Testis (tissue), 3 donors: ENCODE results near the gene FAF1. TPM values are rescaled to one million over a fixed set of nuclear protein-coding genes. Genes with fewer than 3 reads are reported as not detected.

Source experiments
- DNase-seq: peaks from one replicate; pipeline ENCODE4 v3.0.0-alpha.2; 2019
- H3K27ac ChIP-seq, 2 donors: fragments of 200-600 bp; sonication (generic); one replicate each; pipeline ENCODE4 v1.5.1; 2019
- H3K27me3 ChIP-seq: fragments of 200-600 bp; sonication (generic); one replicate; pipeline ENCODE4 v1.5.1; 2019
- H3K36me3 ChIP-seq: fragments of 200-600 bp; sonication (generic); one replicate; pipeline ENCODE4 v1.5.1; 2017; ENCODE audit warnings: low read depth; ENCODE audit errors: missing control alignments
- H3K4me1 ChIP-seq: fragments of 200-600 bp; sonication (generic); one replicate; pipeline ENCODE4 v1.5.1; 2019
- H3K4me3 ChIP-seq, 2 donors: fragments of 200-600 bp; sonication (generic); one replicate each; pipeline ENCODE4 v1.5.1; 2017 to 2019
- H3K9me3 ChIP-seq: fragments of 200-600 bp; sonication (generic); one replicate; pipeline ENCODE4 v1.5.1; 2017
- POLR2A ChIP-seq: fragments of 450-650 bp; IDR thresholded peaks from one replicate; pipeline ENCODE4 v1.6.1; 2017; ENCODE audit warnings: antibody characterized with exemption, mild to moderate bottlenecking, moderate library complexity
- WGBS, 2 donors: methylation state at CpG; one replicate each; pipeline ENCODE4 v1.1.5; 2018; 5-methylcytosine and 5-hydroxymethylcytosine counted together
- intact Hi-C: fragments of 100-400 bp; cut with DNase I; formaldehyde crosslinking; loops from one replicate; pipeline ENCODE4 v1.15.1; 2023; ENCODE audit warnings: low total_unique reads
- polyA plus RNA-seq: library from polyadenylated mRNA; stranded (reverse); fragments of 350-450 nt; fragmentation: Illumina TruSeq; extraction: RNeasy Lipid Tissue Mini Kit (QIAGEN cat#74804); gene quantifications from one replicate; pipeline ENCODE4 v1.2.3, GENCODE V29; 2014; ENCODE audit warnings: low read depth, low replicate concordance; ENCODE audit not compliant: insufficient read depth
- total RNA-seq, 2 donors: library from RNA; depleted of rRNA; stranded (reverse); fragments of >200 nt; gene quantifications; one replicate each; pipeline ENCODE4 v1.2.3, GENCODE V29; 2016
- TF ChIP-seq, protein P1 (sequence below), 3 experiments: fragments of 450-650 bp in 2 of 3; fragments of 200-600 bp in 1 of 3; sonication (generic) in 1 of 3; IDR thresholded peaks; one replicate each; pipeline ENCODE4 v1.5.1; 2016 to 2019; ENCODE audit warnings: antibody characterized with exemption in 3 of 3, mild to moderate bottlenecking in 2 of 3, moderate library complexity in 1 of 3

The FAF1 gene
- total and polyA plus RNA-seq, 3 donors from 2014 or later: 46.5 to 236 (median 61.6) TPM

DNA sequence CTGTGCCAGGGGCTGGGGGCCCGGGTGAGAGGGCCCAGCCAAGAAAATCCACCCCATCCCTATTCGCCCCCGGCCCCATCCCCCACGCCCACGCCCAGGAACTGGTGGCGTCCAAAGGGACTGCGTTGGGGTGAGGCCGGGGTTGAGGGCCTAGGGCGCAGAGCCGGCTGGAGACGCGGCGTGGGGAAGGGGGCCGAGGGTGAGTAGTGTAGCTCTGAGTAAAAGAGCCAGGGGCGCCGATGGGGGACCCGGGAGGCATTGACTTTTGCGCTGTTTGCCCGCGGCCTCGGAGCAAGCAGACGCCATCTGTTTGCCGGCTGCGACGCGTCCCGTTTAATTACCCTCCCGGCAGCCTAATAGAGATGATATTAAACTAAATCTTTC is 533.4 kb downstream of the FAF1 start:
- intact Hi-C loops: no loop called here

DNA sequence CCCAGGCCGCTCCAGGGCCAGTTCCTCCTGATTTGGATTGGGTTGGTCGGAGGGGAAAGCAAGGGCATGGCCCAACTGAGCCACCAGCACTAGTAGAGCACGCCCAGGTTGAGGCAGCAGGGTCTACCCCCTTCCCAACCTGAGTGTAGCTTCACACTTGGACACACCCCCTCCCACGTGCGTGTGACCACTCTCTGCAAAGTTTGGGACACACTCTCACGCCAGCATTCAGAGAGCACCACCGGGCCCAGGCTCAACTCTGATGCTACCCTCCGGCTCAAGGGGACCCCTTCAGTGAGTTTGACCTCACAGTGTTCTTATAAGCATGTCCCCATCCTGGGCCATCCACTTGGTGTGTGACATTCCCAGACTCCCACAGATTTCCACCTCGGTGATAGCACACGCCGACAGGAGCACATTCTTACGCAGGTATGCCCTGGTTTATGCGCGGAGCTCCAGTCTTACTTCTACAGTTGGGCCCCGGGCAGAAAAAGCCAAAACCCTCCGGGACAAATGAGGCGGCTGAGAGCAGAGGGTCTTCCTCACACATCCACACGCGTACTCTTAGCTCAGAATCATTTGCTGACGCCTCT is 533.9 kb downstream of the FAF1 start:
- Histone ChIP-seq H3K4me3 (no peak overlapping the region), H3K36me3 (no peaks in the 10 kb centered on the region), H3K27ac (no peak overlapping the region), H3K27me3 (no peaks in the 10 kb centered on the region), H3K9me3 (no peaks in the 10 kb centered on the region), H3K4me1 (peaks cover 11% of the 10 kb centered on the region)
- WGBS, 2 donors: 9 to 16% methylated on average over 14 to 20 of the region's 20 CpGs
- no peak for TF ChIP-seq POLR2A
- TF ChIP-seq, protein P1, sequence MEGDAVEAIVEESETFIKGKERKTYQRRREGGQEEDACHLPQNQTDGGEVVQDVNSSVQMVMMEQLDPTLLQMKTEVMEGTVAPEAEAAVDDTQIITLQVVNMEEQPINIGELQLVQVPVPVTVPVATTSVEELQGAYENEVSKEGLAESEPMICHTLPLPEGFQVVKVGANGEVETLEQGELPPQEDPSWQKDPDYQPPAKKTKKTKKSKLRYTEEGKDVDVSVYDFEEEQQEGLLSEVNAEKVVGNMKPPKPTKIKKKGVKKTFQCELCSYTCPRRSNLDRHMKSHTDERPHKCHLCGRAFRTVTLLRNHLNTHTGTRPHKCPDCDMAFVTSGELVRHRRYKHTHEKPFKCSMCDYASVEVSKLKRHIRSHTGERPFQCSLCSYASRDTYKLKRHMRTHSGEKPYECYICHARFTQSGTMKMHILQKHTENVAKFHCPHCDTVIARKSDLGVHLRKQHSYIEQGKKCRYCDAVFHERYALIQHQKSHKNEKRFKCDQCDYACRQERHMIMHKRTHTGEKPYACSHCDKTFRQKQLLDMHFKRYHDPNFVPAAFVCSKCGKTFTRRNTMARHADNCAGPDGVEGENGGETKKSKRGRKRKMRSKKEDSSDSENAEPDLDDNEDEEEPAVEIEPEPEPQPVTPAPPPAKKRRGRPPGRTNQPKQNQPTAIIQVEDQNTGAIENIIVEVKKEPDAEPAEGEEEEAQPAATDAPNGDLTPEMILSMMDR (IDR thresholded peaks at IDR 0.05): no peak
- intact Hi-C loops: no loop called here
- DNase-seq: no peak

More for the DNA sequence above, 533.4 kb downstream of the FAF1 start:
- Histone ChIP-seq H3K9me3 (no peaks in the 10 kb centered on the region), H3K27me3 (no peaks in the 10 kb centered on the region), H3K36me3 (no peaks in the 10 kb centered on the region), H3K27ac (no peak overlapping the region), H3K4me1 (peaks cover 11% of the 10 kb centered on the region), H3K4me3 (no peak overlapping the region)
- TF ChIP-seq POLR2A: no peak
- TF ChIP-seq, protein P1 (IDR thresholded peaks at IDR 0.05): no peak
- DNase-seq: no peak
- WGBS, 2 donors: 3 to 4% methylated on average over 16 to 28 of the region's 28 CpGs

DNA sequence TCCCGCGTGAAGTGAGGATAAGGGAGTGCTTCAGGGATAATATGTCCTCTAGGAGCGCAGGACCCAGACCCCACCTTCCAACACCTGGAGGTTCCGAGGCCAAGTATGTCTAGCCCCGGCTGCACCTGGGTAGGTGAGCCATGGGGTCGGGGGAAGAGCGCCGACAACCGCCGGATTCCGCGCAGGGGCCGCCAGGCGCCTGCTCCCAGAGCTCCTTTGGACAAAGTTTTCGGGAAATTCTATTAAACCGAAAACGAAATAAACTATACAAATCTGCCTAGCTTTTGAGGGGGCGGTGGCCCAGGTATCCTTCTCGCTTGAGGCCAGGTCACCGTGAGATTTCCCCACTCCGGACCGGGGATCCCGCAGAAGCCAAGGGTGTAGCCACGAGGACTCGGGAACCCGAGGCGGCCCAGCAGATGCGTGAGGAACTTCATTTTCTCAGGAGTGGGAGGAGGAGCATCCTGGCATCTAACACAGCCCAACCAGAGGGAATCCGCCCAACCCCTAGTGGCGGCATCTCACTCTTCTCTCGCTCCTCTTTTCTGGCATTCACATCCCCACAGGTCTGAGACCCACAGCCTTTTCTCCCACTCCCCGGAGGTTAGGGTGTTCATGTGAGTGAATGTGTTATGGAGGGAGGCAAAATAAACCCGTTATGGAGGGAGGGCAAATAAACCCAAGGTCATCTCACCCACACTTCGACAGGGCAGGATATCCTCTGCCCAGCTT is 534.5 kb downstream of the FAF1 start:
- H3K4me3 ChIP-seq: peak overlapping the region in 1 of 2 donors; percentile 3
- TF ChIP-seq, protein P1 (IDR thresholded peaks at IDR 0.05): no peak
- no peak for TF ChIP-seq POLR2A
- H3K4me1 ChIP-seq: peaks cover 11% of the 10 kb centered on the region
- intact Hi-C loops: no loop called here
- H3K27ac ChIP-seq: no peak overlapping the region
- no peaks in the 10 kb centered on the region for H3K9me3 ChIP-seq
- 6 to 8% methylated on average over 32 to 34 of the region's 34 CpGs for WGBS, 2 donors
- H3K27me3 ChIP-seq: no peaks in the 10 kb centered on the region
- no peak for DNase-seq
- H3K36me3 ChIP-seq: no peaks in the 10 kb centered on the region

DNA sequence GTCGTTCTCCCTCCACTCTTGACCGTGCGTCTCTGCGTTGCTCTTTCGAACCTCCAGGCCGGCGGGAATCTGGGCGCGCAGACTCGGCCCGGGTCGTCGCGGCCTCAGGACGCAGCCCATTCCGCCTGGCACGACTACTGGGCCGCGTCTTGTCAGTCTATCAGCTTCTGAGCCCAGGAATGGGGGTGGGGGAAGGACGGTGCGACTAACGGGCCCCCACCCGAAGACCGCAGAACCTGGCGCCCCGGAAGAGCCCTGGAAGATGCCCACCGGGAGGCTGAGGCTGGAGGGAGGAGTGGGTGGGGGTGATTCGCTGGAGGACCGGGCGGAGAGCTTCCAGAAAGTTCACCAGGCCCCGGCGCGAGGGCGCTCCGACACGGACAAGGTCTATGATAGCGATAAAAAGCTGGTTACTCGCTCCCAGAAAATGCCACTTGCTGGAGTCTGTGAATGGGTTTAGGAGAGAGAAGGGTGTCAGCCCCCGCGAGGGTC is 535.1 kb downstream of the FAF1 start:
- Histone ChIP-seq H3K27ac (no peak overlapping the region), H3K36me3 (no peaks in the 10 kb centered on the region), H3K9me3 (no peaks in the 10 kb centered on the region), H3K4me3 (peak overlapping the region in 1 of 2 donors; percentile 3), H3K27me3 (no peaks in the 10 kb centered on the region), H3K4me1 (peaks cover 11% of the 10 kb centered on the region)
- intact Hi-C loops: no loop called here
- no peak for DNase-seq
- WGBS, 2 donors: 8 to 11% methylated on average over 37 to 39 of the region's 40 CpGs
- TF ChIP-seq POLR2A: no peak
- TF ChIP-seq, protein P1 (IDR thresholded peaks at IDR 0.05): no peak
